HepG2 (cell line): ENCODE data around the gene SSPN. TPM values are rescaled to one million over a fixed set of nuclear protein-coding genes. Genes with fewer than 3 reads are reported as not detected.

Experiments used
- ATAC-seq: fragments of 200-7000 bp; cut with Tn5 transposase; 3 replicates; pipeline ENCODE4 v1.9.1; 2020; ENCODE audit warnings: mild to moderate bottlenecking, moderate library complexity
- BruUV-seq: library from RNA; stranded (reverse); fragments of 400-500 nt; replicated peaks from 2 replicates; lab custom pipeline; 2021; lab: Mats Ljungman, UMichigan
- CTCF ChIA-PET: fragments of 300-600 bp; formaldehyde crosslinking; extraction: SDS; loops from one replicate; lab custom pipeline; 2021; ENCODE audit warnings: low total read pairs, inconsistent platforms, low intra/inter-chr PET ratio; lab: Yijun Ruan, JAX
- POLR2A ChIA-PET: fragments of 350-600 bp; sonication (Branson Sonifier 250); formaldehyde crosslinking; loops from one replicate; lab custom pipeline; 2020; ENCODE audit warnings: antibody characterized with exemption, inconsistent platforms; lab: Yijun Ruan, JAX
- DNase-seq: peaks from one replicate; pipeline ENCODE4 v3.0.0-alpha.2; 2015; ENCODE audit warnings: low spot score
- FAIRE-seq: peaks from 3 replicates; lab custom pipeline; 2011; peaks lifted over from hg19 to GRCh38; lab: Jason Lieb, UNC
- H2AFZ ChIP-seq: one replicate; pipeline ENCODE4 v1.6.1; 2011; ENCODE audit warnings: low read length, inconsistent platforms
- H3K27ac ChIP-seq: fragments of 300-600 bp; 3 replicates; pipeline ENCODE4 v1.8.0; 2011; ENCODE audit warnings: mixed run types, mild to moderate bottlenecking, mixed read lengths, low read length, inconsistent platforms; ENCODE audit not compliant: insufficient read depth; ENCODE audit errors: extremely low read length
- H3K27me3 ChIP-seq, 2 experiments: fragments of 200-600 bp in 1 of 2; 2 replicates in 1 of 2; 3 replicates in 1 of 2; pipeline versions ENCODE4 v1.6.0 to v1.8.0; 2011; ENCODE audit warnings: low read length in 2 of 2, mild to moderate bottlenecking in 2 of 2, moderate library complexity in 2 of 2, inconsistent platforms in 1 of 2; ENCODE audit not compliant: insufficient read depth in 2 of 2, control insufficient read depth in 1 of 2
- H3K36me3 ChIP-seq, 2 experiments: fragments of 200-600 bp in 1 of 2; replicated peaks in 1 of 2; 2 replicates in 1 of 2; 3 replicates in 1 of 2; pipeline versions ENCODE4 v1.5.1 to v1.8.0; 2011; ENCODE audit warnings: low read length in 2 of 2, inconsistent platforms in 1 of 2; ENCODE audit not compliant: insufficient read depth in 2 of 2, control insufficient read depth in 1 of 2
- H3K4me1 ChIP-seq: 2 replicates; pipeline ENCODE4 v1.5.1; 2012; ENCODE audit warnings: low read length, inconsistent platforms; ENCODE audit not compliant: insufficient read depth
- H3K4me2 ChIP-seq: 2 replicates; pipeline ENCODE4 v1.6.0; 2011; ENCODE audit warnings: low read depth, low read length, inconsistent platforms
- H3K4me3 ChIP-seq, 3 experiments: fragments of 200-600 bp in 1 of 3; sonication (generic), shearing (Covaris generic) in 1 of 3; replicated peaks in 1 of 3; 2 replicates each; pipeline ENCODE4 v1.5.1; 2011 to 2016; ENCODE audit warnings: low read length in 3 of 3, inconsistent platforms in 2 of 3, low read depth in 2 of 3, mild to moderate bottlenecking in 2 of 3, control low read depth in 1 of 3, mixed read lengths in 1 of 3; ENCODE audit not compliant: insufficient read depth in 1 of 3
- H3K79me2 ChIP-seq: one replicate; pipeline ENCODE4 v1.6.1; 2011; ENCODE audit warnings: low read length, inconsistent platforms; ENCODE audit not compliant: insufficient read depth
- H3K9ac ChIP-seq: 2 replicates; pipeline ENCODE4 v1.6.0; 2011; ENCODE audit warnings: mild to moderate bottlenecking, low read depth, low read length, inconsistent platforms; ENCODE audit not compliant: insufficient read depth
- H3K9me3 ChIP-seq: 2 replicates; pipeline ENCODE4 v1.5.1; 2012; ENCODE audit warnings: mild to moderate bottlenecking, low read length
- H4K20me1 ChIP-seq: 2 replicates; pipeline ENCODE4 v1.6.0; 2011; ENCODE audit warnings: inconsistent platforms, mild to moderate bottlenecking, low read length, moderate library complexity; ENCODE audit not compliant: insufficient read depth
- AHR ChIP-seq: IDR thresholded peaks from 2 replicates; pipeline ENCODE4 v1.6.1; 2018; ENCODE audit warnings: missing genetic modification reagents, missing compliant biosample characterization
- BCL3 ChIP-seq: sonication (generic); formaldehyde crosslinking; IDR thresholded peaks from 2 replicates; pipeline ENCODE4 v1.5.1; 2020; ENCODE audit warnings: mild to moderate bottlenecking, missing genetic modification reagents, moderate library complexity
- FOSL2 ChIP-seq: sonication (generic); formaldehyde crosslinking; IDR thresholded peaks from 2 replicates; pipeline ENCODE4 v1.4.0; 2020; ENCODE audit warnings: missing genetic modification reagents
- LCORL ChIP-seq, 2 experiments: fragments of 450-650 bp in 1 of 2; sonication (generic) in 1 of 2; formaldehyde crosslinking in 1 of 2; IDR thresholded peaks; 2 replicates each; pipeline versions ENCODE4 v1.5.0 to v1.6.1; 2017 to 2020; ENCODE audit warnings: antibody characterized with exemption in 1 of 2, missing genetic modification reagents in 1 of 2
- REXO4 ChIP-seq: sonication (generic); formaldehyde crosslinking; IDR thresholded peaks from 2 replicates; pipeline ENCODE4 v1.8.0; 2022; ENCODE audit warnings: missing genetic modification reagents, mild to moderate bottlenecking, borderline replicate concordance
- ZNF367 ChIP-seq: sonication (generic); formaldehyde crosslinking; IDR thresholded peaks from 2 replicates; pipeline ENCODE4 v1.4.0; 2020; ENCODE audit warnings: missing genetic modification reagents, borderline replicate concordance
- WGBS: methylation state at CpG from one replicate; pipeline ENCODE4 v1.1.6; 2017; ENCODE audit warnings: low lambda C conversion rate; 5-methylcytosine and 5-hydroxymethylcytosine counted together
- in situ Hi-C: cut with HindIII; loops from 2 replicates; pipeline ENCODE4 v1.10.0; 2017; ENCODE audit warnings: low pct_unique_long_range_greater_than_20kb; ENCODE audit not compliant: extremely low pct_ligation_motif_present
- intact Hi-C: fragments of 100-400 bp; cut with micrococcal nuclease; formaldehyde crosslinking; loops from one replicate; pipeline ENCODE4 v1.10.0; 2022; ENCODE audit not compliant: unreplicated experiment
- polyA plus RNA-seq, 8 experiments: library from polyadenylated mRNA; depleted of rRNA in 3 of 8; stranded (reverse) in 7 of 8; unstranded in 1 of 8; fragments of >200 nt; fragmentation: Illumina TruSeq in 4 of 8; extraction: Trizol in 4 of 8; gene quantifications; 2 replicates each; pipeline versions ENCODE4 v1.2.1 to v1.2.3, GENCODE V29; 2011 to 2016; ENCODE audit warnings: low read depth in 4 of 8, missing spikeins in 1 of 8, mixed read lengths in 1 of 8; ENCODE audit not compliant: insufficient read depth in 1 of 8
- total RNA-seq, 5 experiments: library from RNA; depleted of rRNA; stranded (reverse); fragments of >200 nt; fragmentation: Illumina TruSeq; extraction: Trizol; gene quantifications; 2 replicates each; pipeline ENCODE4 v1.2.3, GENCODE V29; 2016; ENCODE audit warnings: low read depth in 1 of 5

Gene SSPN
- total and polyA plus RNA-seq, 2 of the 13 experiments (the other 11 are each of a cell fraction or from before 2014, with no cell fraction given) = not detected

DNA sequence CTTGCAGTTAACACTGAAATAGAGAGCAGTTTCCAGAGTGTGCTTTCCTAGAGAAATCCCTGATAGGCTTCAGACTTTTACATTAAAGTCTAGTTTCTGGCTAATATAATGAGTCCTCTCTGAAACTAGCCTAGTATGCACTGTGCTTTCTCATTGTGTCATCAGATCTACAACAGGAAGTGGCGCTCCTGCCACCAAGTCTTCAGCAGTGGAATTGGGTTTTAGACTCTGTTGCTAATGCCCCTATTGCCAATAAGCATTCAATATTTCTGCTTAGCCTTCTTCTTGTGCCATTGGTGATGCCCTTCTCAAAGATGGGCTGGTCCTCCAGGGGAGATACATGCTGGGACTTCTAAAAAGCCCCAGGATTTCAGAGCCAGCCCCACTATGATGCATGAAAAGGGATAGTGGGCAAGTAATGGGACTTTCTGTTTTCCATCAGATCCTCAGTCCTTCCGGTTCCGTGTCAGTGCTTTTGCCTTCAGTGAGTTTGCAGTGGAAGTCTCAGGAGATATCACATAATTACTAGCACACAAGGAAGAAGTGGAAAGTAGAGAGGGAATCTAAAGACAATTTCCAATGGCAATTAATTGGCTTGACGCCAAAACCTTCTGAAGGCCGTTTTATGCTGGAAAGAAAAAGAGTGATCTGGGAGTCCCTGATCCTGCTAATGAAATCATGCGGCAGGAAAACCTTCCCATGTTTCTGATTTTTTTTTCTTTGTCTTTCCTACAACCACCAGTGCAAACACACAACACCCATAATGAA lies 50.0 kb downstream of the SSPN start:
- FAIRE-seq = no peak
- Histone ChIP-seq H3K4me2 (no peak overlapping the region), H3K79me2 (no peaks in the 10 kb centered on the region), H3K4me3 (no peak overlapping the region), H3K9me3 (peaks cover 6% of the 10 kb centered on the region; the same call in 1 of the 2 replicates), H3K9ac (no peak overlapping the region), H3K27ac (no peak overlapping the region), H2AFZ (no peak overlapping the region), H3K4me1 (peaks cover 7% of the 10 kb centered on the region), H4K20me1 (no peaks in the 10 kb centered on the region), H3K36me3 (no peaks in the 10 kb centered on the region), H3K27me3 (no peaks in the 10 kb centered on the region)
- POLR2A ChIA-PET = no interaction called here
- in situ Hi-C loops = no loop called here
- TF ChIP-seq REXO4 (CRISPR knock-in tag) = no peak
- TF ChIP-seq BCL3 = no peak
- no peak for TF ChIP-seq AHR (CRISPR knock-in tag)
- 0 out of 2 replicates have a peak, but pooled peaks have one; percentile 60 for TF ChIP-seq LCORL (IDR thresholded peaks at IDR 0.05)
- no peak for TF ChIP-seq LCORL (CRISPR knock-in tag; IDR thresholded peaks at IDR 0.05)
- no TSS peak for BruUV-seq
- intact Hi-C loops = no loop called here
- WGBS = 71% methylated on average over 6 of the region's 6 CpGs
- no peak for ATAC-seq
- CTCF ChIA-PET = no interaction called here
- no peak for DNase-seq

DNA sequence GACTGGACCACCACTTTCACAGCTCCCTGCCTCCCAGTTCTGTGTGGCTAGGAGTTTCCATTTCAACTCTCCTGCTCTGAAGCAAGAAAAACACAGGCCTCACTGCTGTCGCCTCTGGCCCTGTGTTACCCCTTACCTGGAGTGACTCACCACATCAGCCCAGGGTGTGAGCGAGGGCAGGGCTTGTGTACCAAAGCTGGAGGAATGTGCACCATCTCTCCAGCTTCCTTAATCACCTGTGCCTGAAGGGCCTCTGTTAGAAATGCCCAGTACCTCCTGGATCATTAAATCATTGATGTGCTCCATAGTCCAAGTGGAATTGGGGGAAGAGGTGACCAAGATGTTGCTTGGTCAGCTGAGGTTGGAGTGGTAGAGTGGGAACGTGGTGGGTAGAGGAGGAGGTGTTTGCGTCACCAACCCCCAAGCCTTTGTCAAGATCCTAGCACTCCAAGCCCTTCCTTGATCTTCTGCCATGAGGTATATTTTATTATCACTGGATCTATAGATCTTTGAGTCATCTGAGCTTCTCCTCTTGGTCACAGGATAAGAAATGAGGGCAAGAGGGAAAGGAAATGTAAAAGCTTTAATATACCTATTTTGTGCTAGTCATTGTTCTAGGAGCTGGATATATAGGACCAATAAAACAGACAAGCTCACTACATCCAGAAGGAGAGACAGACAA lies 51.3 kb downstream of the SSPN start:
- no peak for FAIRE-seq
- in situ Hi-C loops (no loop called here), intact Hi-C loops (no loop called here)
- ChIA-PET CTCF (no interaction called here), POLR2A (no interaction called here)
- no peak for ATAC-seq
- Histone ChIP-seq H3K9ac (no peak overlapping the region), H3K36me3 (no peaks in the 10 kb centered on the region), H3K27ac (no peak overlapping the region), H3K9me3 (peaks cover 6% of the 10 kb centered on the region; the same call in 1 of the 2 replicates), H2AFZ (no peak overlapping the region), H4K20me1 (no peaks in the 10 kb centered on the region), H3K27me3 (no peaks in the 10 kb centered on the region), H3K4me2 (no peak overlapping the region), H3K4me1 (no peaks in the 10 kb centered on the region), H3K4me3 (no peak overlapping the region), H3K79me2 (no peaks in the 10 kb centered on the region)
- peak; percentile 50 for TF ChIP-seq FOSL2 (CRISPR knock-in tag)
- TF ChIP-seq ZNF367 (CRISPR knock-in tag) = no peak
- WGBS = 30% methylated on average over 4 of the region's 4 CpGs
- no TSS peak for BruUV-seq
- no peak for DNase-seq
